ENCODE results near the gene C10orf53.
"Not testable (repeated sequence)": the region's sequence is repeated elsewhere in the genome, so short reads cannot be mapped to it uniquely, and the experiment has no call there.

The C10orf53 gene

GRCh38 chr10:49666685-49667084 lies 12.8 kb upstream of the C10orf53 start:
- DNase-seq (ENCODE audit: low read depth) = no peak
- in situ Hi-C loops (cut with HindIII; ENCODE audit: low sequenced_read_pairs) = no loop called here
- no peak for TF ChIP-seq CTCF (IDR thresholded peaks at IDR 0.05; ENCODE audit: low read depth, low read length, missing control alignments)
- H3K4me3 ChIP-seq (ENCODE audit: low read depth, low read length) = no peak overlapping the region

- in situ Hi-C loops (cut with HindIII; ENCODE audit: low sequenced_read_pairs) = no loop called here
- no peak for TF ChIP-seq CTCF (IDR thresholded peaks at IDR 0.05; ENCODE audit: low read depth, low read length, missing control alignments)
- no peak for DNase-seq (ENCODE audit: low read depth)
Measured at GRCh38 chr10:49667991-49668390, 11.5 kb upstream of the C10orf53 start.

GRCh38 chr10:49668684-49669083 lies 10.8 kb upstream of the C10orf53 start:
- H3K4me3 ChIP-seq (ENCODE audit: low read depth, low read length) = no peak overlapping the region
- in situ Hi-C loops (cut with HindIII; ENCODE audit: low sequenced_read_pairs) = no loop called here
- DNase-seq (ENCODE audit: low read depth) = no peak
- no peak for TF ChIP-seq CTCF (IDR thresholded peaks at IDR 0.05; ENCODE audit: low read depth, low read length, missing control alignments)

More at GRCh38 chr10:49667991-49668390, 11.5 kb upstream of the C10orf53 start:
- H3K4me3 ChIP-seq (ENCODE audit: low read depth, low read length) = no peak overlapping the region

GRCh38 chr10:49678827-49679479 lies 498 bp upstream of the C10orf53 start:
- no peak for DNase-seq (ENCODE audit: low read depth)
- in situ Hi-C loops (cut with HindIII; ENCODE audit: low sequenced_read_pairs) = no loop called here
- TF ChIP-seq CTCF (IDR thresholded peaks at IDR 0.05; ENCODE audit: low read depth, low read length, missing control alignments) = no peak
- peak overlapping the region; percentile 11 for H3K4me3 ChIP-seq (ENCODE audit: low read depth, low read length)

GRCh38 chr10:49682449-49682848 lies 3.0 kb downstream of the C10orf53 start:
- DNase-seq (ENCODE audit: low read depth); in situ Hi-C loops (cut with HindIII; ENCODE audit: low sequenced_read_pairs); H3K4me3 ChIP-seq (ENCODE audit: low read depth, low read length): not testable (repeated sequence)

GRCh38 chr10:49682879-49683278 lies 3.4 kb downstream of the C10orf53 start:
- in situ Hi-C loops (cut with HindIII; ENCODE audit: low sequenced_read_pairs) = no loop called here
- H3K4me3 ChIP-seq (ENCODE audit: low read depth, low read length) = no peak overlapping the region
- DNase-seq (ENCODE audit: low read depth) = no peak
- no peak for TF ChIP-seq CTCF (IDR thresholded peaks at IDR 0.05; ENCODE audit: low read depth, low read length, missing control alignments)

DNA sequence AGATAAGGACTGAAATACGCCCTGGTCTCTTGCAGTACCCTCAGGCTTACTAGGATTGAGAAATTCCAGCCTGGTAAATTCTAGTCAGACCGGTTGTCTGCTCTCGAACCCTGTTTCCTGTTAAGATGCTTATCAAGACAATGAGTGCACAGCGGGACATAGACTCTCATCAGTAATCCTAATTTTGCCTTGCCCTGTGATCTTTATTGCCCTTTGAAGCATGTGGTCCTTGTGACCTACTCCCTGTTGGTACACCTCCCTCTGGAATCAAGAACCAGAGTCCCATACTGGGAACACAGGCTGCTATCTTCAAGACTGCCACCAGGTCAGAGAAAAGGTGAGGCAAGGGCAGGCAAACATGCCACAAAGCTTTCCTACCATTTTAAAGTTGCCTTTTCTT lies 7.2 kb downstream of the C10orf53 start:
- no peak overlapping the region for H3K4me3 ChIP-seq (ENCODE audit: low read depth, low read length)
- TF ChIP-seq CTCF (IDR thresholded peaks at IDR 0.05; ENCODE audit: low read depth, low read length, missing control alignments) = no peak
- in situ Hi-C loops (cut with HindIII; ENCODE audit: low sequenced_read_pairs) = no loop called here

More for the DNA sequence above, 7.2 kb downstream of the C10orf53 start:
- DNase-seq (ENCODE audit: low read depth) = no peak
